Measurements from ENCODE around the gene UTP20.

The UTP20 gene

DNA sequence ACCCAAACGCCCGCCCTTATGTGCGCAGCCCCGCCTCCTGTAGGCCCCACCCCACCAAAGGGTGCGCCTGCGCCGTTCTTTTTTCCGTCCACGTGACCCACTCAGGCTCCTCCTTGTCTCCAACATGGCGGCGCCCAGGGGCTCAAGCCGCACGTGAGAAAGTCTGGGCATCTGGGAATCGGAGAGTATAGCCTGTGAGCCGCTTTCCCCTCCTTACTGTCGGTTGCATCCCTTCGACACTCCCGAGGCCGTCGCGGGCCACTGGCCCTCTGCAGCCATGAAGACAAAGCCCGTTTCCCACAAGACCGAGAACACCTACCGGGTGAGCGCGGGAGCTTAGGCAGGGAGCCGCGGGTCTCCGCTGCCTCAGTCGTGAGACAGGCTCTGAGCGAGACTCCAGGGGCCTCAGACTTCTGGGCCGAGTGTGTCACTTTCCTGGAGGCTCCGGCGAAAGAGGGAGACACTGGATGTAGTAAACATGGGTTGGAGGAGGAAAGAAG is at the start of gene UTP20:
UTP20 (plus strand) TSS at position 100 of the 500 bp plus-strand sequence; CDS start at position 278, 178 bp downstream.
- DNase-seq = peak; percentile 58

DNA sequence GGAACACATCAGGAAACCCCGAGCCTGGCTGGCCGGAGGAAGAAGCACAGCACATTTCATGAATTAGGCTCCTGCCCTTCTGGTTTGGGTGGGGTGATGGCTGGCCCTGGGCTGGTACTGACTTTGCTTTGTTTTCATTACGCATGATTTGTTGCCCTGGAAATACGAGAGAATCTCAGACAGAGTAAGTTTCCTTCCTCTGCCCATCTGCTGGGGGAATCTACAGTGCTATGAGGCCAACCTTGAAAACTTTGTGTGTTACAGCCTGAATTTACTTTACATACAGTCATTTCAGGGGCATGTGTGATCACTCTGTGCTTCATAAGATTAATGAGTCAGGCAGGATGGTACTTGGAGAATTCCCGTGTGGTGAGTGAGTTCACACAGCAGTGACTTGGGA is 49.4 kb upstream of the UTP20 start:
- DNase-seq = no peak

- DNase-seq = no peak
Observed at GRCh38 chr12:101231636-101232035, 48.3 kb upstream of the UTP20 start.

- DNase-seq = no peak
Observed at GRCh38 chr12:101235686-101236085, 44.2 kb upstream of the UTP20 start.

GRCh38 chr12:101238306-101238705 is 41.6 kb upstream of the UTP20 start:
- no peak for DNase-seq

DNA sequence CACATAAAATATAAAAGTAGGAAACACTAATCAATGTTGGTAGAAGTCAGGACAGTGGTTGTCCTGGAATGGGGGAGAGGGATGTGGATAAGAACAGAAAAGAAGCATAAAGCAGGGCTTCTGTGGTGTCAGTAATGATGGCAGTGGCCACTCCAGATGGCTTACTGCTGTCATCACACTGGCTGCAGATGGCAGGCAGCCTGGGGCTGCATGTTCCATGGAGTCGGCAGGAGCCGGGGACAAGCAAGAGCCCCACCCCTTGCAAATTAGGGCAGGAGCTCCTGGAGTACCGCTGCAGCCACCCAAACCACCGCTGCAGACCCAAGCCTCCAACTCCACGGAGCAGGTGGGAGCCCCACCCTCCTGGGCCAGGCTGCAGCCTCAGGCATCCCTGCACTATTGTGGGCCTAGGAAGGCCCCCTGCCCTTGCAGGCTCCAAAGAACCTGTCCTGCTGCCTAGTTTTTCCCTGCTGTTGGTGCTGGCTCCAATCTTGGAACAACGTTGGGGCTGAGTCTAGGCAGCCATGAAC is 41.0 kb upstream of the UTP20 start:
- no peak for DNase-seq

GRCh38 chr12:101243074-101243473 is 36.8 kb upstream of the UTP20 start:
- DNase-seq = no peak

GRCh38 chr12:101243616-101244015 is 36.3 kb upstream of the UTP20 start:
- no peak for DNase-seq

DNA sequence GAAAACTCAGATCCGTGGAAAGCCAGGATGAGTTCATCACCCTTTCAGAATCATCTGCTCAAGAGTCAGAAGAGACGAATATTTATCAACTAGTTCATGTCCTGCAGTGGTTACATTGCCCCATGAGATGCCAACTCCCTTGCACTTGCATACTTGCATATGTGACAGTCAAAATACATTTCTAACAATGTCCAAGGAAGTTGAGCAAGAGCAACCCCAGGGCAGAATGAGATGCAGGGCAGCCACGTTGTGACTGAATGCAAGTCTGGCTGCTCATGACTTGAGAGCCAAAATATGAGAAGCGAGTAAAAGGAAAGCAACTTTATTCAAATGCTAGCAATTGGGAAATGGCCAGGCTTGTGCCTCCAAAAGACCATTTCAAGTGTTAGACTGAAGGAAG is 23.6 kb upstream of the UTP20 start:
- no peak for DNase-seq

DNA sequence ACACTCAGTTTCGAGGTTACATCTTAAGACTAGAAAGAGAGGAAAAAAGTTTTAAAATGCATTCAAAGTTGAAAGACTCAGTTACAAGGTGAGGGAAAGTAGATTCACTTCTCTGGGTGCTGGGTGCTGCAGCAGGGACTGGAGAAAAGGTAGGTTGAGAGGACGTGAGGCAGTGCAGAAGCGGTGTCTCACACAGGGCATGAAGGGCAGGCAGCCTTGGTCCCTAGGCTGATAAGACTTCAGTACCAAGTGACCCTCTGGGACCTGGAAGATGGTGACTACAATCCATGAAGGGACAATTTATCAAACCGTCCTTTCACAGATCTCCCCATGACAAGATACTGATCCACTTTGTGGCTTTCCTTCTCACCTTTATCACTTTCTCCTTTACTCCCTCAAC is 22.5 kb upstream of the UTP20 start:
- DNase-seq = no peak

DNA sequence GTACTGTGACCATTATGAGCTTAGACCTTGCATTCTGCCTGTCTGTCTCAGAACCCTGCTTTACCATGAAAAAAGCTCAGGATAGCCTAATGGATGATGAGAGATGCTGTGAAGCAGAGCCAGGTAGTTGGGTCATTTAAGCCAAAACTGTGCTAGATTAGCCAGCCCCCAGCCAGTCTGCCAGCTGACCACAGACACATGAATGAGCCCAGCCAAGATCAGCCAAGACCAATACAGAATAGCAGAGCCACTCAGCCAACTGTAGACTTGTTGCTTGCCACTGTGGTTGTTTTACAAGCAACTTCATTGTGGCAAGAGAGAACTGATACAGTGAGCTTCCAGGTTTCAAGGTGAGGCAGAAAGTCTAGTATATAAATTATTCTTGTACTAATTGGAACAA is 12.8 kb upstream of the UTP20 start:
- DNase-seq = no peak

DNA sequence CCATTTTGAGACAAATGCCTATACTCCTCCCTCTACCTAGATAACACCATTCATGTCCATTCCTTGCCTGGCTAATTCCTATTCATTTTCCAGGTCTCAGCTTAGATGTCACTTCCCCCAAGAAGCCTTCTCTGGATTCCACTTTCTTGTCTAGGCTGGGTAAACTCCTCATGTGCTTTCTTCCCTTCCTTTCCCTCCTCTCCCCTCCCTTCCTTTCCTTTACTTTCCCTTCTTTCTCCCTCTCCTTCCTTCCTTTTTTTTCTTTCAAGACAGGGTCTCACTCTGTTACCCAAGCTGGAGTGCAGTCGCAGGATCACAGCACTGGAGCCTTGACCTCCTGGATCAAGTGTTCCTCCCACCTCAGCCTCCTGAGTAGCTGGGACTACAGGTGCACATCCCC is 3.5 kb upstream of the UTP20 start:
- no peak for DNase-seq

DNA sequence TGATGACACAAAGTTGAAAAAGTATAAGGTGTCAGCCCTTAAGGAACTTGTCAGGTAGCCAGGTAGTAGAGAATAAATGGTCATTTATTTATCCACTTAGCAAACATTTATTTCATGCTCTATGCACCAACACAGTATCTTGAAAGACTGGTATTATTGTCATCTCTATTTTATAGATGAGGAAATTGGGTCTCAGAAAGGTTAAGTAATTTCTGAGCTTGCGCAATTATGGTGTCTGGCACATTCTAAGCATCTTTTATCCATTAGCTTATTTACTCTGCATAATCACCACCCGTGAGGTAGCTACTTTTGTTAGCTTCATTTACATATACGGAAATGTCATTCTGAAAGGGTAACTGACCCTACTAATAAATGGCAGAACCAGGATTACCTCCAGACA is 2.5 kb upstream of the UTP20 start:
- no peak for DNase-seq

GRCh38 chr12:101287357-101287756 is 7.5 kb downstream of the UTP20 start:
- DNase-seq = no peak

GRCh38 chr12:101297661-101298060 is 17.8 kb downstream of the UTP20 start:
- no peak for DNase-seq

GRCh38 chr12:101298426-101298825 is 18.5 kb downstream of the UTP20 start:
- DNase-seq = no peak

GRCh38 chr12:101299346-101299745 is 19.4 kb downstream of the UTP20 start:
- DNase-seq = no peak

DNA sequence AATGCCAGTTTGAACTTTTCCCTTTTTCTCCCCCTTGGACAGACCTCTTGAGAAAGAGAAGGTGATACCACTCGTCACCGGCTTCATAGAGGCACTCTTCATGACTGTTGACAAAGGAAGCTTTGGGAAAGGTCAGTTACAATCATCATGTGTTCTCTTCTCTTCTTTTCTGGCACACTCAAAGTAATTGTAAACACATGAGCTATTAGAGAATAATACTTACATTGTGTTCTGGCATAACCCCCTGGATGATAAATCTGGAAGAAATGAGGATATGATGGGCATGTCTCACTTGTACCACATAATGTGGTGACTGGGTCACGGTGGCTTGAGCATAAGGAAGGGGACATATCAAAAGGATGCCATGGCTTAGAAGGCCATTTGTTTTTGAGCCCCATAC is 20.0 kb downstream of the UTP20 start:
- no peak for DNase-seq

DNA sequence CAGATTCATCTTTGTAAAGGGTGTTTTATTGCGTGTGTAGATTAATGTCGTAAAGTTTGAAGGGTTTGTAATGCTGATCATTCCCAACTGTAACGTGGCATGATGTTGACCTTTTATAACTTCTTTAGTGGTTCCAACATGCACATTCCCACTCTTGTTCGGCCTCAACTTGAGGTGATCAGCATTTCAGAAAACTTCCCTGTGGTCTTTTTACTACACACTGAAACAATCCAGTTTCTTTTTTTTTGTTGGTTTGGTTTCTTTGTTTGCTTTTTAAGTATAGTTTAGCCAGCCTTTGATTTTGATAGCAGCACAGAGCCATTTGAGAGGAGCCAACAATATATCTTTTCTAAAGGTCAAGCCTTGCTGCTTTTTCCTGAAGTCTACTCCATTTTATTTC is 22.8 kb downstream of the UTP20 start:
- DNase-seq = no peak

- DNase-seq = no peak
Observed at GRCh38 chr12:101305226-101305779, 25.4 kb downstream of the UTP20 start.

- no peak for DNase-seq
Observed at GRCh38 chr12:101305794-101306193, 25.9 kb downstream of the UTP20 start.

- no peak for DNase-seq
Observed at GRCh38 chr12:101322480-101322879, 42.6 kb downstream of the UTP20 start.

DNA sequence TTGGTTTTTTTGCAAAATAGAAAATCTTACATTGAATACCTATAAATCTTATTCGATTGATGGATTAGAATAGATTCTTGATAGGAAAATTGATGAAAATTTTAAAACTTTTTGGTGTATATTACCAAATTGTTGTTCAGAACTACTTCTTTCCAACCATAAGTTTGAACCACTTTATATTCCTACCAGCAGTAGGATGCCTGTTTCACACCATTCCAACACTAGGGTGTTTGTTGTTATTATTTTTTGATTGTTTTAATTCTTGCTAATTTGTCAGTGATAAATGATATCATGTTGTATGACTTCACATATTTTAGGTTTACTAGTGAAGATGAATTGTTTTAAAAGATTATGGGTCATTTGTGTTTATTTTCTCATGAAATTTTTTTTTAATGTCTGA is 43.4 kb downstream of the UTP20 start:
- no peak for DNase-seq

- DNase-seq = no peak
Observed at GRCh38 chr12:101325590-101325989, 45.7 kb downstream of the UTP20 start.

DNA sequence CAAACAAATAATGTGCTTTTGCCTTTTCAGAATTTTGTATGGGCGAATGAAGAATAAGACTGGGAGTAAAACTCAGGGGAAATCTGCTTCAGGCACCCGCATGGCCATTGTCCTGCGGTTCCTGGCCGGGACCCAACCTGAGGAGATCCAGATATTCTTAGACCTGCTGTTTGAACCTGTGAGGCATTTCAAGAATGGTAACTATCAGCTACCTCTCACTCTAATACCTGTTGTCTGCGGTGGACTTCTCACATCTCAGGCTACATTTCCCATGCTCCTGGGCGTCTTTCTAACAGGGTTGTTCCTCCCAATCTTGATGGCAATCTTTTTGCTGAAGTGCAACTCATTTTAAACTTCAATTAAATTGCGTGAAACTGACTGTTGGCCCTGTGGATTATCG is 47.1 kb downstream of the UTP20 start:
- no peak for DNase-seq
